BJ (cell line): Measurements from ENCODE around the gene EIF4E. TPM values are rescaled to one million over a fixed set of nuclear protein-coding genes. Genes with fewer than 3 reads are reported as not detected.
"Not testable (repeated sequence)": the region's sequence is repeated elsewhere in the genome, so short reads cannot be mapped to it uniquely, and the experiment has no call there.

Experiments
- CTCF ChIA-PET: fragments of 350-600 bp; formaldehyde crosslinking; extraction: SDS; loops from one replicate; lab custom pipeline; 2021; ENCODE audit warnings: antibody characterized with exemption, inconsistent platforms; lab: Yijun Ruan, JAX
- POLR2A ChIA-PET: fragments of 300-600 bp; sonication (Branson Sonifier 250); formaldehyde crosslinking; extraction: SDS; loops from one replicate; lab custom pipeline; 2021; ENCODE audit warnings: antibody characterized with exemption; lab: Charles Lee
- DNase-seq: peaks from one replicate; pipeline ENCODE4 v3.0.0-alpha.2; 2011; ENCODE audit warnings: low read depth
- H3K27me3 ChIP-seq: 2 replicates; pipeline ENCODE4 v1.6.0; 2011; ENCODE audit warnings: low read length; ENCODE audit not compliant: control insufficient read depth, insufficient read depth
- H3K36me3 ChIP-seq: 2 replicates; pipeline ENCODE4 v1.5.1; 2011; ENCODE audit warnings: low read length; ENCODE audit not compliant: control insufficient read depth, insufficient read depth
- H3K4me3 ChIP-seq: 2 replicates; pipeline ENCODE4 v1.5.1; 2011; ENCODE audit warnings: low read depth, mild to moderate bottlenecking, control low read depth, low read length
- polyA plus RNA-seq: library from polyadenylated mRNA; depleted of rRNA; stranded (reverse); fragments of >200 nt; gene quantifications from 2 replicates; pipeline ENCODE4 v1.2.3, GENCODE V29; 2011
- TF ChIP-seq, protein P1 (sequence below): IDR thresholded peaks from 2 replicates; pipeline ENCODE4 v1.5.1; 2011; ENCODE audit warnings: low read depth, mild to moderate bottlenecking, control low read depth, inconsistent platforms, low read length, moderate library complexity; ENCODE audit not compliant: insufficient read depth

The EIF4E gene
- polyA plus RNA-seq, 1 experiment: 24.6 TPM

- TF ChIP-seq, protein P1, sequence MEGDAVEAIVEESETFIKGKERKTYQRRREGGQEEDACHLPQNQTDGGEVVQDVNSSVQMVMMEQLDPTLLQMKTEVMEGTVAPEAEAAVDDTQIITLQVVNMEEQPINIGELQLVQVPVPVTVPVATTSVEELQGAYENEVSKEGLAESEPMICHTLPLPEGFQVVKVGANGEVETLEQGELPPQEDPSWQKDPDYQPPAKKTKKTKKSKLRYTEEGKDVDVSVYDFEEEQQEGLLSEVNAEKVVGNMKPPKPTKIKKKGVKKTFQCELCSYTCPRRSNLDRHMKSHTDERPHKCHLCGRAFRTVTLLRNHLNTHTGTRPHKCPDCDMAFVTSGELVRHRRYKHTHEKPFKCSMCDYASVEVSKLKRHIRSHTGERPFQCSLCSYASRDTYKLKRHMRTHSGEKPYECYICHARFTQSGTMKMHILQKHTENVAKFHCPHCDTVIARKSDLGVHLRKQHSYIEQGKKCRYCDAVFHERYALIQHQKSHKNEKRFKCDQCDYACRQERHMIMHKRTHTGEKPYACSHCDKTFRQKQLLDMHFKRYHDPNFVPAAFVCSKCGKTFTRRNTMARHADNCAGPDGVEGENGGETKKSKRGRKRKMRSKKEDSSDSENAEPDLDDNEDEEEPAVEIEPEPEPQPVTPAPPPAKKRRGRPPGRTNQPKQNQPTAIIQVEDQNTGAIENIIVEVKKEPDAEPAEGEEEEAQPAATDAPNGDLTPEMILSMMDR: no peak
- Histone ChIP-seq H3K4me3 (no peak overlapping the region), H3K36me3 (no peaks in the 10 kb centered on the region), H3K27me3 (no peaks in the 10 kb centered on the region)
- DNase-seq: no peak
- POLR2A ChIA-PET: interaction anchor here (0.7 kb wide), 1 partner anchor 331 kb away, joined by 4 read pairs; no protein-coding TSS in a partner anchor
- CTCF ChIA-PET: no interaction called here
Measured at GRCh38 chr4:98873059-98873458, 55.9 kb downstream of the EIF4E start.

GRCh38 chr4:98872120-98872906 lies 56.6 kb downstream of the EIF4E start:
- H3K4me3 ChIP-seq, CTCF ChIA-PET, H3K36me3 ChIP-seq, POLR2A ChIA-PET, H3K27me3 ChIP-seq, DNase-seq: not testable (repeated sequence)

DNA sequence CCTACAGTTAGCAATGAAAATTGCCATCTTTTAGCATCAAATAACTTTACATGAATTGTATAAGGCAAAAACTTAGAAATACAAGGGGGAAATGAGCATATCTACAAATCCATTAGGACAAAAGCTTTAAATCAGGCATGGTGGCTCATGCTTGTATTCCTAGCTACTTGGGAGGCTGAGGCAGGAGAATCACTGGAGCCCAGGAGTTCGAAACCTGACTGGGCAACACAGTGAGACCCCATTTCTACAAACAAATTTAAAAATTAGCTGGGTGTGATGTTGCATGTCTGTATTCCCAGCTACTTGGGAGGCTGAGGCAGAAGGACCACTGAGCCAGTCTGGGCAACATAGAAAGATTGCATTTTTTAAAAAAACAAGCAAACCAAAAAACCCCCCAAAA lies 61.3 kb downstream of the EIF4E start:
- CTCF ChIA-PET: no interaction called here

GRCh38 chr4:98865059-98865458 lies 63.9 kb downstream of the EIF4E start:
- Histone ChIP-seq H3K27me3 (no peaks in the 10 kb centered on the region), H3K36me3 (no peaks in the 10 kb centered on the region), H3K4me3 (no peak overlapping the region)
- CTCF ChIA-PET: no interaction called here
- TF ChIP-seq, protein P1: no peak
- DNase-seq: no peak
- POLR2A ChIA-PET: no interaction called here

More for the DNA sequence above, 61.3 kb downstream of the EIF4E start:
- TF ChIP-seq, protein P1: no peak
- no peak for DNase-seq
- no peaks in the 10 kb centered on the region for H3K27me3 ChIP-seq
- H3K36me3 ChIP-seq: no peaks in the 10 kb centered on the region
- H3K4me3 ChIP-seq: no peak overlapping the region
- POLR2A ChIA-PET: no interaction called here

DNA sequence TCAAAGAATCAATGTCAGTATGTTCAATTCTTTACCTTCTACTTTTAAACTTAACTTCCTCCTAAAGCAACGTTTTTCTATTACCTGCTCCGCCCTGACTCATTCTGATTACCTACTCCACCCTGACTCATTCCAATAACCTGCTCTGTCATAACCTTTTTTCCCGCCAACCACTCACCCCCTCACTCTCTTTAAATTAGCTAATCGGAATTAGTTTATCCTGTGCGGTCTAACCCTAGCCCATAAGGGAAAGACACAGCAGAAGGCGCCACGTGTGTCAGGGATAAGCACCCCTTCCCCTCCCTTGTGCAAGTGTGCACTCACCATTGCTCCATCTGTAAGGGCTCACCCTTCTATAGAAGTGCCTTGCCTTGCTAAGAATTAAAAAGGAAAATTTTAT lies 64.4 kb downstream of the EIF4E start:
- TF ChIP-seq, protein P1: no peak
- H3K27me3 ChIP-seq: no peaks in the 10 kb centered on the region
- CTCF ChIA-PET: no interaction called here

More for the DNA sequence above, 64.4 kb downstream of the EIF4E start:
- POLR2A ChIA-PET: no interaction called here
- no peak overlapping the region for H3K4me3 ChIP-seq
- no peaks in the 10 kb centered on the region for H3K36me3 ChIP-seq
- no peak for DNase-seq
